WTC11 (cell line): ENCODE data around the gene NEK5. TPM values are rescaled to one million over a fixed set of nuclear protein-coding genes. Genes with fewer than 3 reads are reported as not detected.
"Not testable (repeated sequence)": the region's sequence is repeated elsewhere in the genome, so short reads cannot be mapped to it uniquely, and the experiment has no call there.

ENCODE experiments used
- ATAC-seq: fragments of 200-7000 bp; cut with Tn5 transposase; 2 replicates; pipeline ENCODE4 v1.10.0; 2021; ENCODE audit warnings: mild to moderate bottlenecking, moderate library complexity
- CTCF ChIA-PET: fragments of 300-600 bp; sonication (Branson Sonifier 250); formaldehyde crosslinking; loops from one replicate; lab custom pipeline; 2021; ENCODE audit warnings: antibody characterized with exemption; lab: Charles Lee
- POLR2A ChIA-PET: fragments of 350-600 bp; sonication (Branson Sonifier 250); formaldehyde crosslinking; loops from one replicate; lab custom pipeline; 2021; ENCODE audit warnings: antibody characterized with exemption; lab: Charles Lee
- DNase-seq: peaks from one replicate; pipeline ENCODE4 v3.0.0; 2021; ENCODE audit warnings: low spot score
- H3K27ac Mint-ChIP-seq: 2 replicates; pipeline ENCODE4 v1.8.0; 2021; ENCODE audit warnings: mixed read lengths
- H3K27me3 Mint-ChIP-seq: 2 replicates; pipeline ENCODE4 v1.8.0; 2021; ENCODE audit warnings: low read depth, mild to moderate bottlenecking, moderate library complexity, mixed read lengths
- H3K36me3 Mint-ChIP-seq: 2 replicates; pipeline ENCODE4 v1.8.0; 2021; ENCODE audit warnings: mixed read lengths
- H3K4me1 Mint-ChIP-seq: 2 replicates; pipeline ENCODE4 v1.8.0; 2022; ENCODE audit warnings: mixed read lengths
- H3K4me3 Mint-ChIP-seq: 2 replicates; pipeline ENCODE4 v1.8.0; 2021; ENCODE audit warnings: mild to moderate bottlenecking, moderate library complexity, mixed read lengths
- H3K9me3 Mint-ChIP-seq: 2 replicates; pipeline ENCODE4 v1.8.0; 2021; ENCODE audit warnings: mixed read lengths
- ESRRA ChIP-seq: sonication (generic); formaldehyde crosslinking; IDR thresholded peaks from 2 replicates; pipeline ENCODE4 v1.8.1; 2022; ENCODE audit warnings: mild to moderate bottlenecking, missing genetic modification reagents, borderline replicate concordance
- FOXK1 ChIP-seq: sonication (generic); formaldehyde crosslinking; IDR thresholded peaks from 2 replicates; pipeline ENCODE4 v1.8.0; 2022; ENCODE audit warnings: mild to moderate bottlenecking, moderate library complexity, missing genetic modification reagents
- IRF2 ChIP-seq: sonication (generic); formaldehyde crosslinking; IDR thresholded peaks from 2 replicates; pipeline ENCODE4 v1.8.0; 2022; ENCODE audit warnings: low read depth, missing genetic modification reagents, borderline replicate concordance
- JAZF1 ChIP-seq: fragments of 250-450 bp; sonication (Bioruptor Pico); IDR thresholded peaks from 2 replicates; pipeline ENCODE4 v1.9.0; 2021; ENCODE audit warnings: moderate library complexity, mild to moderate bottlenecking, inconsistent platforms
- MAX ChIP-seq: sonication (generic); formaldehyde crosslinking; IDR thresholded peaks from 2 replicates; pipeline ENCODE4 v1.8.0; 2022; ENCODE audit warnings: mild to moderate bottlenecking, missing genetic modification reagents
- NR3C1 ChIP-seq: sonication (generic); formaldehyde crosslinking; conservative IDR thresholded peaks from 2 replicates; pipeline ENCODE4 v1.8.1; 2023; ENCODE audit warnings: low read depth, mild to moderate bottlenecking, missing genetic modification reagents
- RELA ChIP-seq: sonication (generic); formaldehyde crosslinking; IDR thresholded peaks from 2 replicates; pipeline ENCODE4 v1.8.1; 2022; ENCODE audit warnings: missing genetic modification reagents, mild to moderate bottlenecking, borderline replicate concordance
- ZBTB21 ChIP-seq: sonication (generic); formaldehyde crosslinking; IDR thresholded peaks from 2 replicates; pipeline ENCODE4 v1.8.1; 2023; ENCODE audit warnings: mild to moderate bottlenecking, missing genetic modification reagents, borderline replicate concordance
- ZNF416 ChIP-seq: fragments of 250-450 bp; sonication (Bioruptor Pico); IDR thresholded peaks from 2 replicates; pipeline ENCODE4 v1.9.0; 2021; ENCODE audit warnings: mild to moderate bottlenecking, inconsistent platforms
- ZNF425 ChIP-seq: fragments of 250-450 bp; sonication (Bioruptor Pico); conservative IDR thresholded peaks from 2 replicates; pipeline ENCODE4 v1.9.0; 2021; ENCODE audit warnings: mild to moderate bottlenecking
- total RNA-seq: library from RNA; stranded (reverse); gene quantifications from 3 replicates; pipeline ENCODE4 v1.2.3, GENCODE V29; 2021
- TF ChIP-seq, protein P1 (sequence below): sonication (generic); formaldehyde crosslinking; IDR thresholded peaks from 2 replicates; pipeline ENCODE4 v1.8.1; 2022; ENCODE audit warnings: mild to moderate bottlenecking, moderate library complexity, missing genetic modification reagents
- TF ChIP-seq, protein P2 (sequence below): sonication (generic); formaldehyde crosslinking; IDR thresholded peaks from 2 replicates; pipeline ENCODE4 v1.8.1; 2023; ENCODE audit warnings: mild to moderate bottlenecking, missing genetic modification reagents, borderline replicate concordance

NEK5 gene
- total RNA-seq, 1 experiment from 2014 or later, result 0.55 TPM

DNA sequence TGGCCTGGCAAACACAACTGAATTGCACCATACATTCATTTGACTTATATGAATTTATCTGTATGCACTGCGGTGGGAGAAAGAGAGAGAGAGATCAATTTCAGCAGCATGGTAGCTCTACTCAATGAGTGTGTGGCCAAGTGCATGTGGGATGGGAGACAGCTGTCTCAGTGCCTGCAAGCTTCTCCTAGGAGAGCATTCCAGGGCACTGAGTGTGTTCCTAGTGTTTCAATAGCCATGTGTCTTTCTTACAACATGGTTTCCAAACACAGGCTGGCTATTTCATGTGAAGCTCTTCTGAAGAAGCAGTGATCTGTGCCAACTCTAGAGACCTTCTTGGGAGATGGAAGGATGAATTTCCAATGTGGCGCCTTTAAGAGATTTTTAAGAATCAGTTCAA lies 43.5 kb downstream of the NEK5 start (continued):
- TF ChIP-seq, protein P1, sequence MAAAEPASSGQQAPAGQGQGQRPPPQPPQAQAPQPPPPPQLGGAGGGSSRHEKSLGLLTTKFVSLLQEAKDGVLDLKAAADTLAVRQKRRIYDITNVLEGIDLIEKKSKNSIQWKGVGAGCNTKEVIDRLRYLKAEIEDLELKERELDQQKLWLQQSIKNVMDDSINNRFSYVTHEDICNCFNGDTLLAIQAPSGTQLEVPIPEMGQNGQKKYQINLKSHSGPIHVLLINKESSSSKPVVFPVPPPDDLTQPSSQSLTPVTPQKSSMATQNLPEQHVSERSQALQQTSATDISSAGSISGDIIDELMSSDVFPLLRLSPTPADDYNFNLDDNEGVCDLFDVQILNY (CRISPR knock-in tag), result no peak
- no peak for TF ChIP-seq ZNF425 (CRISPR knock-in tag)
- no peak for TF ChIP-seq NR3C1 (CRISPR knock-in tag)
- TF ChIP-seq, all 79 proteins: peak for 0

GRCh38 chr13:52084981-52085380 lies 43.9 kb downstream of the NEK5 start:
- not testable (repeated sequence) for H3K9me3 Mint-ChIP-seq, H3K4me3 Mint-ChIP-seq, H3K4me1 Mint-ChIP-seq, H3K27me3 Mint-ChIP-seq, H3K27ac Mint-ChIP-seq, ATAC-seq, H3K36me3 Mint-ChIP-seq, DNase-seq
- CTCF ChIA-PET, result interaction anchor here (0.7 kb wide), 1 partner anchor 43 kb away, joined by 3 read pairs; the partner anchor contains the start of gene NEK5
- POLR2A ChIA-PET, result interaction anchor here (1.0 kb wide), 1 partner anchor 85 kb away, joined by 3 read pairs; no protein-coding TSS in a partner anchor

DNA sequence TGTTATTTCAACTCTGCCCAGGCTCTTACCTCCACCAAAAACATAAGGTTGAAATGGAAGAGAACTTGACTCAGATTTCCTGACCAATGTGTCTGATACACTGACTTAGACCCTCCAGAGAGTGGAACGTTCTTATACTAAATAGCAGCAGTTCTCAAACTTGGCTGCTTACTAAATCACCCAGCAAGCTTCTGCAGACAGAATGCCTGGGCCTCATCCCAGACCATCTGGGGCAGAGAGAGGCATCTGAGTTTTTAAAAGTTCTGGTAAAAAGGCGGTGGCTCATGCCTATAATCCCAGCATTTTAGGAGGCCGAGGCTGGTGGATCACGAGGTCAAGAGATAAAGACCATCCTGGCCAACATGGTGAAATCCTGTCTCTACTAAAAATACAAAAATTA lies 46.3 kb downstream of the NEK5 start:
- H3K4me3 Mint-ChIP-seq, result no peak overlapping the region
- ATAC-seq, result no peak
- no peak for DNase-seq
- no peaks in the 10 kb centered on the region for H3K4me1 Mint-ChIP-seq
- ChIA-PET CTCF (no interaction called here), POLR2A (no interaction called here)
- TF ChIP-seq, protein P2, sequence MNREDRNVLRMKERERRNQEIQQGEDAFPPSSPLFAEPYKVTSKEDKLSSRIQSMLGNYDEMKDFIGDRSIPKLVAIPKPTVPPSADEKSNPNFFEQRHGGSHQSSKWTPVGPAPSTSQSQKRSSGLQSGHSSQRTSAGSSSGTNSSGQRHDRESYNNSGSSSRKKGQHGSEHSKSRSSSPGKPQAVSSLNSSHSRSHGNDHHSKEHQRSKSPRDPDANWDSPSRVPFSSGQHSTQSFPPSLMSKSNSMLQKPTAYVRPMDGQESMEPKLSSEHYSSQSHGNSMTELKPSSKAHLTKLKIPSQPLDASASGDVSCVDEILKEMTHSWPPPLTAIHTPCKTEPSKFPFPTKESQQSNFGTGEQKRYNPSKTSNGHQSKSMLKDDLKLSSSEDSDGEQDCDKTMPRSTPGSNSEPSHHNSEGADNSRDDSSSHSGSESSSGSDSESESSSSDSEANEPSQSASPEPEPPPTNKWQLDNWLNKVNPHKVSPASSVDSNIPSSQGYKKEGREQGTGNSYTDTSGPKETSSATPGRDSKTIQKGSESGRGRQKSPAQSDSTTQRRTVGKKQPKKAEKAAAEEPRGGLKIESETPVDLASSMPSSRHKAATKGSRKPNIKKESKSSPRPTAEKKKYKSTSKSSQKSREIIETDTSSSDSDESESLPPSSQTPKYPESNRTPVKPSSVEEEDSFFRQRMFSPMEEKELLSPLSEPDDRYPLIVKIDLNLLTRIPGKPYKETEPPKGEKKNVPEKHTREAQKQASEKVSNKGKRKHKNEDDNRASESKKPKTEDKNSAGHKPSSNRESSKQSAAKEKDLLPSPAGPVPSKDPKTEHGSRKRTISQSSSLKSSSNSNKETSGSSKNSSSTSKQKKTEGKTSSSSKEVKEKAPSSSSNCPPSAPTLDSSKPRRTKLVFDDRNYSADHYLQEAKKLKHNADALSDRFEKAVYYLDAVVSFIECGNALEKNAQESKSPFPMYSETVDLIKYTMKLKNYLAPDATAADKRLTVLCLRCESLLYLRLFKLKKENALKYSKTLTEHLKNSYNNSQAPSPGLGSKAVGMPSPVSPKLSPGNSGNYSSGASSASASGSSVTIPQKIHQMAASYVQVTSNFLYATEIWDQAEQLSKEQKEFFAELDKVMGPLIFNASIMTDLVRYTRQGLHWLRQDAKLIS (CRISPR knock-in tag), result no peak
- TF ChIP-seq MAX, result no peak
- TF ChIP-seq RELA, result no peak
- TF ChIP-seq JAZF1 (CRISPR knock-in tag), result no peak
- no peak for TF ChIP-seq IRF2 (CRISPR knock-in tag)
- no peak for TF ChIP-seq FOXK1 (CRISPR knock-in tag)
- no peak for TF ChIP-seq ZBTB21
- TF ChIP-seq ZNF416 (CRISPR knock-in tag), result no peak
- TF ChIP-seq ESRRA (CRISPR knock-in tag), result no peak
- H3K36me3 Mint-ChIP-seq, result no peaks in the 10 kb centered on the region; the same call in 1 of the 2 replicates
- H3K27ac Mint-ChIP-seq, result no peak overlapping the region
- H3K9me3 Mint-ChIP-seq, result peaks cover 8% of the 10 kb centered on the region
- no peaks in the 10 kb centered on the region; the same call in 1 of the 2 replicates for H3K27me3 Mint-ChIP-seq

GRCh38 chr13:52079891-52080290 lies 49.0 kb downstream of the NEK5 start:
- CTCF ChIA-PET, ATAC-seq, POLR2A ChIA-PET, DNase-seq, H3K4me3 Mint-ChIP-seq, H3K27ac Mint-ChIP-seq, H3K4me1 Mint-ChIP-seq, H3K36me3 Mint-ChIP-seq, H3K27me3 Mint-ChIP-seq: not testable (repeated sequence)
- peaks cover 12% of the 10 kb centered on the region for H3K9me3 Mint-ChIP-seq
